ENCODE measurements around the gene CDCP1.

CDCP1 gene

GRCh38 chr3:45182915-45183871 is 37.0 kb upstream of the CDCP1 start:
- Histone ChIP-seq H3K4me1 (ENCODE audit: control insufficient read depth, insufficient read depth, low read length) (peaks cover 8% of the 10 kb centered on the region), H3K36me3 (ENCODE audit: control insufficient read depth, insufficient read depth, low read length) (no peaks in the 10 kb centered on the region), H3K9ac (ENCODE audit: low read depth, low read length) (no peak overlapping the region), H3K4me3 (ENCODE audit: low read depth, low read length) (no peak overlapping the region), H3K27me3 (ENCODE audit: control insufficient read depth, insufficient read depth, low read length) (no peaks in the 10 kb centered on the region), H3K9me3 (ENCODE audit: control insufficient read depth, insufficient read depth, low read length) (no peaks in the 10 kb centered on the region)

GRCh38 chr3:45181496-45181895 is 35.3 kb upstream of the CDCP1 start:
- no peak overlapping the region for H3K9ac ChIP-seq (ENCODE audit: low read depth, low read length)
- H3K9me3 ChIP-seq (ENCODE audit: control insufficient read depth, insufficient read depth, low read length) = no peaks in the 10 kb centered on the region
- no peaks in the 10 kb centered on the region for H3K27me3 ChIP-seq (ENCODE audit: control insufficient read depth, insufficient read depth, low read length)
- peaks cover 8% of the 10 kb centered on the region for H3K4me1 ChIP-seq (ENCODE audit: control insufficient read depth, insufficient read depth, low read length)
- H3K36me3 ChIP-seq (ENCODE audit: control insufficient read depth, insufficient read depth, low read length) = no peaks in the 10 kb centered on the region
- H3K4me3 ChIP-seq (ENCODE audit: low read depth, low read length) = no peak overlapping the region

GRCh38 chr3:45180899-45181298 is 34.7 kb upstream of the CDCP1 start:
- Histone ChIP-seq H3K4me3 (ENCODE audit: low read depth, low read length) (no peak overlapping the region), H3K9me3 (ENCODE audit: control insufficient read depth, insufficient read depth, low read length) (no peaks in the 10 kb centered on the region), H3K9ac (ENCODE audit: low read depth, low read length) (no peak overlapping the region), H3K4me1 (ENCODE audit: control insufficient read depth, insufficient read depth, low read length) (peaks cover 8% of the 10 kb centered on the region), H3K36me3 (ENCODE audit: control insufficient read depth, insufficient read depth, low read length) (no peaks in the 10 kb centered on the region), H3K27me3 (ENCODE audit: control insufficient read depth, insufficient read depth, low read length) (no peaks in the 10 kb centered on the region)

- H3K4me3 ChIP-seq (ENCODE audit: low read depth, low read length) = no peak overlapping the region
- H3K27me3 ChIP-seq (ENCODE audit: control insufficient read depth, insufficient read depth, low read length) = no peaks in the 10 kb centered on the region
- peaks cover 8% of the 10 kb centered on the region for H3K4me1 ChIP-seq (ENCODE audit: control insufficient read depth, insufficient read depth, low read length)
- H3K9me3 ChIP-seq (ENCODE audit: control insufficient read depth, insufficient read depth, low read length) = no peaks in the 10 kb centered on the region
- no peaks in the 10 kb centered on the region for H3K36me3 ChIP-seq (ENCODE audit: control insufficient read depth, insufficient read depth, low read length)
- H3K9ac ChIP-seq (ENCODE audit: low read depth, low read length) = no peak overlapping the region
Measured at GRCh38 chr3:45180051-45180450, 33.9 kb upstream of the CDCP1 start.

- H3K36me3 ChIP-seq (ENCODE audit: control insufficient read depth, insufficient read depth, low read length) = no peaks in the 10 kb centered on the region
- no peak overlapping the region for H3K9ac ChIP-seq (ENCODE audit: low read depth, low read length)
- no peaks in the 10 kb centered on the region for H3K9me3 ChIP-seq (ENCODE audit: control insufficient read depth, insufficient read depth, low read length)
- no peaks in the 10 kb centered on the region for H3K27me3 ChIP-seq (ENCODE audit: control insufficient read depth, insufficient read depth, low read length)
- H3K4me3 ChIP-seq (ENCODE audit: low read depth, low read length) = no peak overlapping the region
- H3K4me1 ChIP-seq (ENCODE audit: control insufficient read depth, insufficient read depth, low read length) = peaks cover 8% of the 10 kb centered on the region
Measured at GRCh38 chr3:45179163-45179562, 33.0 kb upstream of the CDCP1 start.

- Histone ChIP-seq H3K9me3 (ENCODE audit: control insufficient read depth, insufficient read depth, low read length) (no peaks in the 10 kb centered on the region), H3K36me3 (ENCODE audit: control insufficient read depth, insufficient read depth, low read length) (no peaks in the 10 kb centered on the region), H3K27me3 (ENCODE audit: control insufficient read depth, insufficient read depth, low read length) (no peaks in the 10 kb centered on the region), H3K9ac (ENCODE audit: low read depth, low read length) (no peak overlapping the region), H3K4me3 (ENCODE audit: low read depth, low read length) (no peak overlapping the region), H3K4me1 (ENCODE audit: control insufficient read depth, insufficient read depth, low read length) (peaks cover 5% of the 10 kb centered on the region)
Measured at GRCh38 chr3:45178183-45179023, 32.2 kb upstream of the CDCP1 start.

GRCh38 chr3:45176912-45177311 is 30.7 kb upstream of the CDCP1 start:
- Histone ChIP-seq H3K9me3 (ENCODE audit: control insufficient read depth, insufficient read depth, low read length) (no peaks in the 10 kb centered on the region), H3K27me3 (ENCODE audit: control insufficient read depth, insufficient read depth, low read length) (no peaks in the 10 kb centered on the region), H3K4me3 (ENCODE audit: low read depth, low read length) (no peak overlapping the region), H3K9ac (ENCODE audit: low read depth, low read length) (no peak overlapping the region), H3K36me3 (ENCODE audit: control insufficient read depth, insufficient read depth, low read length) (no peaks in the 10 kb centered on the region), H3K4me1 (ENCODE audit: control insufficient read depth, insufficient read depth, low read length) (no peaks in the 10 kb centered on the region)

GRCh38 chr3:45174234-45174633 is 28.1 kb upstream of the CDCP1 start:
- Histone ChIP-seq H3K9me3 (ENCODE audit: control insufficient read depth, insufficient read depth, low read length) (no peaks in the 10 kb centered on the region), H3K4me3 (ENCODE audit: low read depth, low read length) (no peak overlapping the region), H3K9ac (ENCODE audit: low read depth, low read length) (no peak overlapping the region), H3K36me3 (ENCODE audit: control insufficient read depth, insufficient read depth, low read length) (no peaks in the 10 kb centered on the region), H3K4me1 (ENCODE audit: control insufficient read depth, insufficient read depth, low read length) (no peaks in the 10 kb centered on the region), H3K27me3 (ENCODE audit: control insufficient read depth, insufficient read depth, low read length) (no peaks in the 10 kb centered on the region)

- no peak overlapping the region for H3K4me3 ChIP-seq (ENCODE audit: low read depth, low read length)
- no peak overlapping the region for H3K9ac ChIP-seq (ENCODE audit: low read depth, low read length)
- H3K27me3 ChIP-seq (ENCODE audit: control insufficient read depth, insufficient read depth, low read length) = no peaks in the 10 kb centered on the region
- no peaks in the 10 kb centered on the region for H3K36me3 ChIP-seq (ENCODE audit: control insufficient read depth, insufficient read depth, low read length)
- H3K9me3 ChIP-seq (ENCODE audit: control insufficient read depth, insufficient read depth, low read length) = no peaks in the 10 kb centered on the region
- H3K4me1 ChIP-seq (ENCODE audit: control insufficient read depth, insufficient read depth, low read length) = no peaks in the 10 kb centered on the region
Measured at GRCh38 chr3:45173776-45174175, 27.6 kb upstream of the CDCP1 start.

- Histone ChIP-seq H3K9me3 (ENCODE audit: control insufficient read depth, insufficient read depth, low read length) (no peaks in the 10 kb centered on the region), H3K9ac (ENCODE audit: low read depth, low read length) (no peak overlapping the region), H3K4me1 (ENCODE audit: control insufficient read depth, insufficient read depth, low read length) (peaks cover 4% of the 10 kb centered on the region), H3K36me3 (ENCODE audit: control insufficient read depth, insufficient read depth, low read length) (no peaks in the 10 kb centered on the region), H3K4me3 (ENCODE audit: low read depth, low read length) (no peak overlapping the region), H3K27me3 (ENCODE audit: control insufficient read depth, insufficient read depth, low read length) (peaks cover 2% of the 10 kb centered on the region)
Measured at GRCh38 chr3:45171283-45171682, 25.1 kb upstream of the CDCP1 start.

- Histone ChIP-seq H3K27me3 (ENCODE audit: control insufficient read depth, insufficient read depth, low read length) (peaks cover 5% of the 10 kb centered on the region), H3K4me3 (ENCODE audit: low read depth, low read length) (no peak overlapping the region), H3K4me1 (ENCODE audit: control insufficient read depth, insufficient read depth, low read length) (peaks cover 4% of the 10 kb centered on the region), H3K36me3 (ENCODE audit: control insufficient read depth, insufficient read depth, low read length) (no peaks in the 10 kb centered on the region), H3K9ac (ENCODE audit: low read depth, low read length) (no peak overlapping the region), H3K9me3 (ENCODE audit: control insufficient read depth, insufficient read depth, low read length) (no peaks in the 10 kb centered on the region)
Measured at GRCh38 chr3:45170096-45170495, 23.9 kb upstream of the CDCP1 start.

All from iPS-15b (cell line).